ENCODE results near the gene CCNI.

CCNI gene

DNA sequence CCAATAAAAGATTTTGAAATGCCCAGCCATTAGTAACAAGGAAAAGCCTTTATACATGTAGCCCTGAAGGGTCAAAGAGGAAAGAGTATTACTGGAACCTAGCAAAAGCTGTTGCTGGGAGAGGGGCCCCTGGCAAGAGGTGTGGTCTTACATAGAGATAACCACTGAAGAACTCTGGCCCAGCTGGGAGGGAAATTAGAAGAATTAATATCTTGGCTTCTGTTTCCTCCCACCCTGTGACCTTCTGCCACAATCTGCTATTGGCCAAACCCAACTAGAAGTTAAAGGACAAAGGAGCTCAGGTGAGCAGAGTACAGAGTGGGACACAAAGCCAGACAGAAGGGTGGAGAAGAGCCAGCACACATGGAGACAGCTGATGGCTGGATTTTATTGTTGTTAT lies 41.9 kb upstream of the CCNI start:
- TF ChIP-seq YY1 (IDR thresholded peaks at IDR 0.05; ENCODE audit: insufficient read depth, insufficient read length) (no peak), ZNF274 (IDR thresholded peaks at IDR 0.05; ENCODE audit: low read depth, low read length) (no peak), SUZ12 (IDR thresholded peaks at IDR 0.05; ENCODE audit: extremely low read depth, insufficient read depth, insufficient read length) (no peak)
- Histone ChIP-seq H3K27me3 (ENCODE audit: insufficient read depth, insufficient read length) (no peaks in the 10 kb centered on the region), H3K36me3 (ENCODE audit: insufficient read depth, insufficient read length, low read length) (no peaks in the 10 kb centered on the region), H3K4me3 (ENCODE audit: insufficient read length, low read depth) (no peak overlapping the region), H3K4me1 (ENCODE audit: insufficient read depth, insufficient read length) (no peaks in the 10 kb centered on the region), H3K9ac (ENCODE audit: insufficient read length, low read depth) (no peak overlapping the region), H3K9me3 (ENCODE audit: insufficient read depth, low read length) (no peaks in the 10 kb centered on the region)
- DNase-seq (ENCODE audit: low read depth, low spot score): no peak

DNA sequence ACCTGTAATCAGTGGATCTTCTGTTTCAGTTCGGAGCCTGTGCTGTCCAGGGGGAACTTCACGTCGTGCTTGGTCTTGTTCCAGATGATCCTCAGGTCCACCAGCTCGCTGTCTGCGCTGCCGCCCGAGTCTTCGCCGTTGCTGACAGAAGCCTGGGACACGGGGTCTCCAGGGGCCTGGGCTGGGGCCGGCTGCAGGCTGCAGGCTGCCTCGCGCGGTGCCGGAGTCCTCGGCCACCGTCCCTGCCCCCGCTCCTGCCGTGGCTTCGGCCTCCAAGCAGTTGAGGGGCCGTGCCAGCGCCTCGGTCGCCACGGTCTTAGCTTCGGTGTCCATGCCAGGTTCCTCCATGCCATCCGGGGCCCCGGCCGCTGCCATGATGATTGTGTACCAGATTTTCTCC lies 37.3 kb upstream of the CCNI start:
- Histone ChIP-seq H3K4me3 (ENCODE audit: insufficient read length, low read depth) (no peak overlapping the region), H3K36me3 (ENCODE audit: insufficient read depth, insufficient read length, low read length) (no peaks in the 10 kb centered on the region), H3K27me3 (ENCODE audit: insufficient read depth, insufficient read length) (no peaks in the 10 kb centered on the region), H3K9me3 (ENCODE audit: insufficient read depth, low read length) (no peaks in the 10 kb centered on the region), H3K9ac (ENCODE audit: insufficient read length, low read depth) (no peak overlapping the region), H3K4me1 (ENCODE audit: insufficient read depth, insufficient read length) (no peaks in the 10 kb centered on the region)
- no peak for DNase-seq (ENCODE audit: low read depth, low spot score)
- TF ChIP-seq ZNF274 (IDR thresholded peaks at IDR 0.05; ENCODE audit: low read depth, low read length) (no peak), YY1 (IDR thresholded peaks at IDR 0.05; ENCODE audit: insufficient read depth, insufficient read length) (no peak), SUZ12 (IDR thresholded peaks at IDR 0.05; ENCODE audit: extremely low read depth, insufficient read depth, insufficient read length) (no peak)

DNA sequence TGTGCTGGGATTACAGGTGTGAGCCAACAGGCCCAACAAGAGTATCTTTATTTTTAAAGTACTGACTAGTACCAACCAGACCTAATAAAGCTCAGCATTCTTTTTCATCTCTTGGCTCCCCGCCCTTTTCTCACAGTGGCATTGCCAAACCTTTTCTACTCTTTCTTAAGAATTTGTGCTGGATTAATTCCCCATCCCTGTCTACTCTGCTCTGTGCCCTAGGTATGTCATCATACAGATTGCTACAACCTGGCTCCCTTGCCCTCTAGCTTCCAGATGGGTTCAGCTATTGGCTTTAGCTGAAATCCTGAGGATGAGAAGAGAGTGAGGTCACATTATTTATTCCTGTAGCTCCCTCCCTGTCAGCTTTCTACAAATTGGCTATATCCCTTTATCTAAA lies 34.9 kb upstream of the CCNI start:
- no peak for TF ChIP-seq SUZ12 (IDR thresholded peaks at IDR 0.05; ENCODE audit: extremely low read depth, insufficient read depth, insufficient read length)
- no peak for TF ChIP-seq ZNF274 (IDR thresholded peaks at IDR 0.05; ENCODE audit: low read depth, low read length)
- no peak for TF ChIP-seq YY1 (IDR thresholded peaks at IDR 0.05; ENCODE audit: insufficient read depth, insufficient read length)
- Histone ChIP-seq H3K9me3 (ENCODE audit: insufficient read depth, low read length) (no peaks in the 10 kb centered on the region), H3K9ac (ENCODE audit: insufficient read length, low read depth) (no peak overlapping the region), H3K27me3 (ENCODE audit: insufficient read depth, insufficient read length) (no peaks in the 10 kb centered on the region), H3K4me1 (ENCODE audit: insufficient read depth, insufficient read length) (no peaks in the 10 kb centered on the region), H3K36me3 (ENCODE audit: insufficient read depth, insufficient read length, low read length) (no peaks in the 10 kb centered on the region), H3K4me3 (ENCODE audit: insufficient read length, low read depth) (no peak overlapping the region)
- DNase-seq (ENCODE audit: low read depth, low spot score): no peak

DNA sequence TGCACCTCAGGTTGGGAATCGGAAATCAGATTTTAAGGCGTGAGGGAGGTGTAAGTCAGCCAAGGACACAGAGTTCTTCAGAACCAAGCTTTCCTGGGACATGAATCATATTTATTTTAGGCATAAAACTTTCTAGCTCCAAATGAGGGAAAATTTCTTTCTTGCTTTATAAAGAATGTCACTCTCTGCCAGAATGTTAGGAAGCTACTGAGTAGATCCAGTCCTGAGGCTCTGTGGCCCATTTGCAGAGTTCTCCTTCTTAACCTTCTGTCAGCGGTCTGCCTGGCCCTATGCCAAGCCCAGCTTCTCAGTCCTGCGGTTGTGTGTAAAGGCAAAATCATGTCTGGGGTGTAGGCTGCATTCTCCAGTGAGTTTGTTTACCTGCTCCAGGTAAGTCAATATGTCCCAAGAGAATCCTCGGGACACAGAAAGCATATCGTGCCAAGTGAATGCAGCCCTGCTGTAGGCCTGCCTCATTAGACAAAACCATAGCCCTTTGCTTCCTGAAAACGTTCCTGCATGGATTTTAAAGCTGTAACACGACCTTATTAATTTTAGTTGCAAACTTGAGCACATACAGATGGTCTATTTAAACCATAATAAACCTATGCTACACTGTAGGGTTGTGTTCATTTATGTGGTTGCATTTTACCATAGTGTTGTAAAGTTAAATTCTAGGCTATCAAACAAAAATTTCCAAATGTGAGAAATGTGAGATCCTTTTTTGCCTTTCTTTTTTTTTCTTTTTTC lies 29.2 kb upstream of the CCNI start:
- Histone ChIP-seq H3K4me3 (ENCODE audit: insufficient read length, low read depth) (no peak overlapping the region), H3K27me3 (ENCODE audit: insufficient read depth, insufficient read length) (no peaks in the 10 kb centered on the region), H3K4me1 (ENCODE audit: insufficient read depth, insufficient read length) (no peaks in the 10 kb centered on the region), H3K9me3 (ENCODE audit: insufficient read depth, low read length) (no peaks in the 10 kb centered on the region), H3K9ac (ENCODE audit: insufficient read length, low read depth) (no peak overlapping the region), H3K36me3 (ENCODE audit: insufficient read depth, insufficient read length, low read length) (no peaks in the 10 kb centered on the region)
- DNase-seq (ENCODE audit: low read depth, low spot score): no peak
- TF ChIP-seq ZNF274 (IDR thresholded peaks at IDR 0.05; ENCODE audit: low read depth, low read length): no peak
- no peak for TF ChIP-seq SUZ12 (IDR thresholded peaks at IDR 0.05; ENCODE audit: extremely low read depth, insufficient read depth, insufficient read length)
- no peak for TF ChIP-seq YY1 (IDR thresholded peaks at IDR 0.05; ENCODE audit: insufficient read depth, insufficient read length)

DNA sequence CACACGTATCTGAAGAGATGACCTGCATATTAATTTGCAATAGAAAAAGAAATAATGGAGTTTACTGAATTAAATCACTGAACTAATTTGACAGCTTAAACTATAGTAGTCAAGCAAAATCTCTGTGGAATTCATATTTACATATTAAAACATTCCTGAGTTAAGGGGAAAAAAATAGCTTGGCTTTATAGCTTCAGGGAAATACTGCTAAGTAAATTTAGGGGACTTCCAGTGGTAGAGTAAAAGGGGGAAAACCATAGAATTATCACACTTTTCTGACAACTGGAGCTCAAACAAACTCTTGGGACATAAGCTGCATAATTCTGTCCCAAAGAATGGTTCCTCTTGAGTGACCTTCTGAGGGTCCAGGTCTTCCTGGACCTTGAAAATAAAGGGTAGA lies 28.6 kb upstream of the CCNI start:
- H3K9me3 ChIP-seq (ENCODE audit: insufficient read depth, low read length): no peaks in the 10 kb centered on the region
- H3K4me1 ChIP-seq (ENCODE audit: insufficient read depth, insufficient read length): no peaks in the 10 kb centered on the region
- DNase-seq (ENCODE audit: low read depth, low spot score): no peak
- no peak overlapping the region for H3K4me3 ChIP-seq (ENCODE audit: insufficient read length, low read depth)
- H3K9ac ChIP-seq (ENCODE audit: insufficient read length, low read depth): no peak overlapping the region
- H3K27me3 ChIP-seq (ENCODE audit: insufficient read depth, insufficient read length): no peaks in the 10 kb centered on the region
- no peaks in the 10 kb centered on the region for H3K36me3 ChIP-seq (ENCODE audit: insufficient read depth, insufficient read length, low read length)
- TF ChIP-seq YY1 (IDR thresholded peaks at IDR 0.05; ENCODE audit: insufficient read depth, insufficient read length) (no peak), SUZ12 (IDR thresholded peaks at IDR 0.05; ENCODE audit: extremely low read depth, insufficient read depth, insufficient read length) (no peak), ZNF274 (IDR thresholded peaks at IDR 0.05; ENCODE audit: low read depth, low read length) (no peak)

DNA sequence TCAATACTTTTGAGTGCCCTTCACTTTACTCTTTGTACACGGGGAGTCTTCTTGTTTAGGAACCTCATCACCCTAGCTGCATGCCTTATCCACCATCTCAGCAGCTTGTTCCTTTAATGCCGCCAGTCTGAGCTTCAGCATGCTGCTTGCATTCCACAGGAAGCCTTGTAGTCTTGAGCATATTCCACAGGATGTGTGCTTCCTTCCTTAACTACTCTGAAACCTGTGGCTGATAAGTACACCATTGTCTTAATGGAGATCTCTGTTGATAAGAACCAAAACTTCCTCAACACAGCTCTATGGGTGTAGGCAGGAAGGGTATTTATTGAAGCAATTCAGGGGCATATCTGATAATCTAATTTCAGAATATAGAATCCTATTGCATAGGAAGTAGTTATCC lies 24.4 kb upstream of the CCNI start:
- TF ChIP-seq ZNF274 (IDR thresholded peaks at IDR 0.05; ENCODE audit: low read depth, low read length) (no peak), SUZ12 (IDR thresholded peaks at IDR 0.05; ENCODE audit: extremely low read depth, insufficient read depth, insufficient read length) (no peak), YY1 (IDR thresholded peaks at IDR 0.05; ENCODE audit: insufficient read depth, insufficient read length) (no peak)

DNA sequence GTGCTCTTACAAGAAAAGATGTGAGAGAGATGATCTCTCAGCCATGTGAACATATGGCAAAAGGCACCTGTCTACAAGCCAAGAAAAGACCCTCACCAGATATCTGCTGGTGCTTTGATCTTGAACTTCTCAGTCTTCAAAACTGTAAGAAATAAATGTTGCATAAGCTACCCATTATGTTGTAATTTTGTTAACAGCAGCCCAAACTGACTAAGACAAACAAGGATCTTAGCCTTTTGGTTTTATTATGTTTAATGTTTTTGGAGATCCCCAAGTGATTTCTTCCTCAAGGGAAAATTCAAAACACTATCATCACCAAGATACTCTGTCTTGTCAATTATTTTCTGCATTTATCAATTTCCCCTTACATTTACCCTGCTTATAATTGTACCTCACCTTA lies 21.8 kb upstream of the CCNI start:
- H3K36me3 ChIP-seq (ENCODE audit: insufficient read depth, insufficient read length, low read length): no peaks in the 10 kb centered on the region
- H3K4me1 ChIP-seq (ENCODE audit: insufficient read depth, insufficient read length): no peaks in the 10 kb centered on the region
- TF ChIP-seq SUZ12 (IDR thresholded peaks at IDR 0.05; ENCODE audit: extremely low read depth, insufficient read depth, insufficient read length) (no peak), ZNF274 (IDR thresholded peaks at IDR 0.05; ENCODE audit: low read depth, low read length) (no peak), YY1 (IDR thresholded peaks at IDR 0.05; ENCODE audit: insufficient read depth, insufficient read length) (no peak)
- DNase-seq (ENCODE audit: low read depth, low spot score): no peak
- no peaks in the 10 kb centered on the region for H3K9me3 ChIP-seq (ENCODE audit: insufficient read depth, low read length)
- no peak overlapping the region for H3K9ac ChIP-seq (ENCODE audit: insufficient read length, low read depth)
- no peak overlapping the region for H3K4me3 ChIP-seq (ENCODE audit: insufficient read length, low read depth)
- no peaks in the 10 kb centered on the region for H3K27me3 ChIP-seq (ENCODE audit: insufficient read depth, insufficient read length)

More for the DNA sequence above, 24.4 kb upstream of the CCNI start:
- H3K9me3 ChIP-seq (ENCODE audit: insufficient read depth, low read length): no peaks in the 10 kb centered on the region
- no peaks in the 10 kb centered on the region for H3K4me1 ChIP-seq (ENCODE audit: insufficient read depth, insufficient read length)
- H3K9ac ChIP-seq (ENCODE audit: insufficient read length, low read depth): no peak overlapping the region
- DNase-seq (ENCODE audit: low read depth, low spot score): no peak
- no peaks in the 10 kb centered on the region for H3K27me3 ChIP-seq (ENCODE audit: insufficient read depth, insufficient read length)
- H3K36me3 ChIP-seq (ENCODE audit: insufficient read depth, insufficient read length, low read length): no peaks in the 10 kb centered on the region
- H3K4me3 ChIP-seq (ENCODE audit: insufficient read length, low read depth): no peak overlapping the region
